ENCODE results near the gene DTX1.

DNA sequence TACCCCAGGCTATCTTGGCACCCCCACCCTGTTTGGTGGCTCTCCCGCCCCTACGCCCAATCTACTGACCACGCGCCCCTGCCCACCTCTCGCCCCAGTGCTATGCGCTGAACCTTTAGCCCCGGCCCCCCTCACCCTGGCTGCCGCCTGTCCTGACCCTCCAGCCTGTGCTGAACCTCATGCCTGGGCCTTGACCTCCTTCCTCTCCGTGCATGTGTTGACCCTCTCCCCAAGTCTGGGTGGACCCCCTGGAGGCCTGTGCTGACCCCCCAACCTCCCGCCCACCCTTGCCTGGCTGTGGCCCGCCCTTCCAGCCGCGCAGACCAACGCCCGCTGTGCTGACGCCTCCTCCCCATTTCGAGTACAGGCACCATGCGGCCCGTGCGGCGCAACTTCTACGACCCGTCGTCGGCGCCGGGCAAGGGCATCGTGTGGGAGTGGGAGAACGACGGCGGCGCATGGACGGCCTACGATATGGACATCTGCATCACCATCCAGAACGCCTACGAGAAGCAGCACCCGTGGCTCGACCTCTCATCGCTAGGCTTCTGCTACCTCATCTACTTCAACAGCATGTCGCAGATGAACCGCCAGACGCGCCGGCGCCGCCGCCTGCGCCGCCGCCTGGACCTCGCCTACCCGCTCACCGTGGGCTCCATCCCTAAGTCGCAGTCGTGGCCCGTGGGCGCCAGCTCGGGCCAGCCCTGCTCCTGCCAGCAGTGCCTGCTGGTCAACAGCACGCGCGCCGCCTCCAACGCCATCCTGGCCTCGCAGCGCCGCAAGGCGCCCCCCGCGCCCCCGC is 20.7 kb downstream of the DTX1 start:
- TF ChIP-seq, protein P1, sequence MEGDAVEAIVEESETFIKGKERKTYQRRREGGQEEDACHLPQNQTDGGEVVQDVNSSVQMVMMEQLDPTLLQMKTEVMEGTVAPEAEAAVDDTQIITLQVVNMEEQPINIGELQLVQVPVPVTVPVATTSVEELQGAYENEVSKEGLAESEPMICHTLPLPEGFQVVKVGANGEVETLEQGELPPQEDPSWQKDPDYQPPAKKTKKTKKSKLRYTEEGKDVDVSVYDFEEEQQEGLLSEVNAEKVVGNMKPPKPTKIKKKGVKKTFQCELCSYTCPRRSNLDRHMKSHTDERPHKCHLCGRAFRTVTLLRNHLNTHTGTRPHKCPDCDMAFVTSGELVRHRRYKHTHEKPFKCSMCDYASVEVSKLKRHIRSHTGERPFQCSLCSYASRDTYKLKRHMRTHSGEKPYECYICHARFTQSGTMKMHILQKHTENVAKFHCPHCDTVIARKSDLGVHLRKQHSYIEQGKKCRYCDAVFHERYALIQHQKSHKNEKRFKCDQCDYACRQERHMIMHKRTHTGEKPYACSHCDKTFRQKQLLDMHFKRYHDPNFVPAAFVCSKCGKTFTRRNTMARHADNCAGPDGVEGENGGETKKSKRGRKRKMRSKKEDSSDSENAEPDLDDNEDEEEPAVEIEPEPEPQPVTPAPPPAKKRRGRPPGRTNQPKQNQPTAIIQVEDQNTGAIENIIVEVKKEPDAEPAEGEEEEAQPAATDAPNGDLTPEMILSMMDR (IDR thresholded peaks at IDR 0.05 in 4 of 5, conservative IDR thresholded peaks at IDR 0.05 in 1 of 5) = no peak
- no peak for TF ChIP-seq POLR2A (IDR thresholded peaks at IDR 0.05)
